RWPE1 (cell line): ENCODE results near the gene PTF1A.

Experiments used
- CTCF ChIA-PET: fragments of 350-600 bp; sonication (Branson Sonifier 250); formaldehyde crosslinking; extraction: SDS; loops from one replicate; lab custom pipeline; 2021; lab: Yijun Ruan, JAX
- POLR2A ChIA-PET: fragments of 400-600 bp; formaldehyde crosslinking; extraction: SDS; loops from one replicate; lab custom pipeline; 2020; ENCODE audit warnings: antibody characterized with exemption; ENCODE audit not compliant: low non-redundant PET; lab: Yijun Ruan, JAX
- DNase-seq: peaks from one replicate; pipeline ENCODE4 v3.0.0; 2012; ENCODE audit warnings: low spot score
- H3K27ac ChIP-seq: fragments of 450-650 bp; 2 replicates; pipeline ENCODE4 v1.5.1; 2017
- TF ChIP-seq, protein P1 (sequence below): fragments of 450-650 bp; conservative IDR thresholded peaks from 2 replicates; pipeline ENCODE4 v1.5.1; 2017; ENCODE audit warnings: low read depth, mild to moderate bottlenecking

PTF1A gene

DNA sequence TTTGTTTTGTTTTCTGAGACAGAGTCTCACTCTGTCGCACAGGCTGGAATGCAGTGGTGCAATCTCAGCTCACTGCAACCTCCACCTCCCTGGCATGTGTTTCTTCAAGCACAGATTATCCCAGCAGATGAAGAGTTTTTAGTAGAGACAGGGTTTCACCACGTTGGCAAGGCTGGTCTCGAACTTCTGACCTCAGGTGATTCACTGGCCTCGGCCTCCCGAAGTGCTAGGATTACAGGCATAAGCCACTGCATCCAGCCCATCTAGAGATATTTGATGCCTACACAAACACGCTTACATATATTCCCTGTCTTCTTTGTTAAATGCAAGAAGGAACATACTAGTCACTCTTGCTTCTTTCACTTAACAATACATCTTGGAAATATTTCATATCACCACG is 5.9 kb upstream of the PTF1A start:
- ChIA-PET POLR2A (no interaction called here), CTCF (no interaction called here)
- TF ChIP-seq, protein P1, sequence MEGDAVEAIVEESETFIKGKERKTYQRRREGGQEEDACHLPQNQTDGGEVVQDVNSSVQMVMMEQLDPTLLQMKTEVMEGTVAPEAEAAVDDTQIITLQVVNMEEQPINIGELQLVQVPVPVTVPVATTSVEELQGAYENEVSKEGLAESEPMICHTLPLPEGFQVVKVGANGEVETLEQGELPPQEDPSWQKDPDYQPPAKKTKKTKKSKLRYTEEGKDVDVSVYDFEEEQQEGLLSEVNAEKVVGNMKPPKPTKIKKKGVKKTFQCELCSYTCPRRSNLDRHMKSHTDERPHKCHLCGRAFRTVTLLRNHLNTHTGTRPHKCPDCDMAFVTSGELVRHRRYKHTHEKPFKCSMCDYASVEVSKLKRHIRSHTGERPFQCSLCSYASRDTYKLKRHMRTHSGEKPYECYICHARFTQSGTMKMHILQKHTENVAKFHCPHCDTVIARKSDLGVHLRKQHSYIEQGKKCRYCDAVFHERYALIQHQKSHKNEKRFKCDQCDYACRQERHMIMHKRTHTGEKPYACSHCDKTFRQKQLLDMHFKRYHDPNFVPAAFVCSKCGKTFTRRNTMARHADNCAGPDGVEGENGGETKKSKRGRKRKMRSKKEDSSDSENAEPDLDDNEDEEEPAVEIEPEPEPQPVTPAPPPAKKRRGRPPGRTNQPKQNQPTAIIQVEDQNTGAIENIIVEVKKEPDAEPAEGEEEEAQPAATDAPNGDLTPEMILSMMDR: no peak
- no peak overlapping the region for H3K27ac ChIP-seq
- DNase-seq: no peak

DNA sequence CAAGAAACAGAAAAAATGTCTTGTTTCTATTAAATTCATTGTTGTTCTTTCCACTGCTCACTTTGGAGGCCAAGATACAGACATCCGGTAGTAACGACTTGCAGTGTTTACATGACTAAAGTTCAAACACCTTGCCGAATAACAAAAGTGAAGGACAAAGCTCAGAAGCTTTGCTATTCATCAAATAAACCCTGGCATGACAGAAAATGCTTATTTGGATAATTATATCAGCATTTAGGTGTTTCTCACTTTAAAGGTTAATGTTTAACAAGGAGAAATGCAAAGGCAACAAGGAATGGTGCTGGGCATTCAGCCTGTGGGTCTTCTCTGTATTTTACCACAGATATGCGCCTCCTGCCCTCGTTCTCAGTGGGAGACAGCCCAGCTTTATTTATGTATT is 5.4 kb upstream of the PTF1A start:
- CTCF ChIA-PET: no interaction called here
- DNase-seq: no peak

DNA sequence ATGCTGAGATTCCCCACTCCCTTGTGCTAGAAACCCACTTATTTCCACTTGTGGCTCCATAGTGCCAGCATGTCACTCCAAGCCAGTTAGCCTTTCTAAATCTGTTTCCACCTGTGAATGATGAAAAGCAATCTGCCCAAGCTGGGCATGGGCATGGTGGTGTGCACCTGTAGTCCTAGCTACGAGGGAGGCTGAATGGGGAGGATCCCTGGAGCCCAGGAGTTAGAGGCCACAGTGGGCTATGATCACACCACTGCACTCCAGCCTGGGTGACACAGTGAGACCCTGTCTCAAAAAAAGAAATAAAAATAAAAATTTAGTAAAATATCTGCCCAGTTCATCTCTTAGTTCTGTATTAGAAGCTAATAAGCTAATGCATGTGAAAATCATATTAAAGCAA is 5.0 kb upstream of the PTF1A start:
- CTCF ChIA-PET: no interaction called here
- TF ChIP-seq, protein P1: no peak
- H3K27ac ChIP-seq: no peak overlapping the region
- DNase-seq: no peak
- POLR2A ChIA-PET: no interaction called here

More for the DNA sequence above, 5.4 kb upstream of the PTF1A start:
- no peak overlapping the region for H3K27ac ChIP-seq
- TF ChIP-seq, protein P1: no peak
- POLR2A ChIA-PET: no interaction called here

DNA sequence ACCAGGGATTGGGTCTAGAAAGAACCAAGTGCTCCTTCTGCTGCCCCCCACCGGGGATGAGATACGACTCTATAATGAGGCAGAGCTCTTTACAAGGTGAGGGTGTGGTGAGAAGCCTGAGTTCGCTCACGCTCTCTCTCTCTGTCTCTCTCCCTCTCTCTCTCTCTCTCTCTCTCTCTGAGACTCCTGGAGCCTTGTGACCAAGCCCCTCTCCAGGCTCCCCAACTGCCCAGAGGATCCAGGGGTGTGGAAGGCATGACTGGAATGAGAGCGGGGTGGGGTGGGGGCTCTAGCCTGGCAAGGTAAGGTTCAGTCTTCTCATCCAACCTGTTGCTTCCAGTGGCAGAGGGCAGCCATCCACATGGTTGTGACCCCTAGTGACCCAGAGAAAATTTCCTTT is 3.1 kb upstream of the PTF1A start:
- DNase-seq: no peak
- TF ChIP-seq, protein P1: no peak
- ChIA-PET CTCF (interaction anchor here (0.6 kb wide), 1 partner anchor 270 kb away, joined by 3 read pairs; no protein-coding TSS in a partner anchor), POLR2A (no interaction called here)
- H3K27ac ChIP-seq: no peak overlapping the region

DNA sequence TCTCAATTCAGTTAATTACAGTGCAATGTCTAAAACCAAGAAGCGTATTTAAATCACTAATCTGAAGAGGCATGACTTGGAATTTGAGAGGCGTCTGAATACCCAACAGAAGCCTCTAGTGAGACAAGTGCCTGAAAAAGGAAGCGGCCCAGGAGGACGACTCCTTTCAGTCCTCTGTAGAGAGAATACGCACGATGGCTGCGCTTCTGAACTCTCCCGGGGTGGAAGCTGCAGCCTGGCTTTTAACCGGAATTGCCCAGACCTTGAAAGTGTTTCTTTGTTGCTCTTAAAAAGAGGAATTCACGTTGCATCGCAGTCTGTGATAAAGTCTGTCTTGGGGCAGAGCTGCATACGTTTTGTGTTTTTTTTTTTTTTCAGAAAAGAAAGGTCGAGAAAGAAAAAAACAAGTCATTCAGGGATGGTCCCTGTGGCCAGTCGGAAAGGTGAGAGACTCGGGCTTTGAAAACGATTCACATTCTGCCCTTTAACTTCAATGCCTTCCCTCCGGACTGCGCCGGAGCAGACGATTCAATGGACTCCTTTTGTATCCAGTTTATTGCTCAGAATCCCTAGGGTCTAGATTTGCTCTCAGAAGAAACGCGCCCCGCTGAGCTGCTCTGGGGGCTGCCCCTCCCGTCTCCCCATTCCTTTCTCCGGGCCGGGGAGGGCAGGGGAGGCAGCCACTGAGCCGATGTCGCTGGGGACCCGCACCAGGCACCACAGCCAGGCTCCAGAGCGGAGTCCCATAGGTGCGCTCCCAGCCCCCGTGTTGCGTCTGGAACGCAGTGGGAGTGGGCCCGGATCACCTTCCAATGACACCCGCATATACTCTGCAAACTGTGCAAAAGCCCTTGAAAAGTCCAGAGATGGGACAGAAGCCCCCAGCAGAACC is 994 bp upstream of the PTF1A start:
- CTCF ChIA-PET: interaction anchor here (0.7 kb wide), 1 partner anchor 987 kb away, joined by 3 read pairs; no protein-coding TSS in a partner anchor

DNA sequence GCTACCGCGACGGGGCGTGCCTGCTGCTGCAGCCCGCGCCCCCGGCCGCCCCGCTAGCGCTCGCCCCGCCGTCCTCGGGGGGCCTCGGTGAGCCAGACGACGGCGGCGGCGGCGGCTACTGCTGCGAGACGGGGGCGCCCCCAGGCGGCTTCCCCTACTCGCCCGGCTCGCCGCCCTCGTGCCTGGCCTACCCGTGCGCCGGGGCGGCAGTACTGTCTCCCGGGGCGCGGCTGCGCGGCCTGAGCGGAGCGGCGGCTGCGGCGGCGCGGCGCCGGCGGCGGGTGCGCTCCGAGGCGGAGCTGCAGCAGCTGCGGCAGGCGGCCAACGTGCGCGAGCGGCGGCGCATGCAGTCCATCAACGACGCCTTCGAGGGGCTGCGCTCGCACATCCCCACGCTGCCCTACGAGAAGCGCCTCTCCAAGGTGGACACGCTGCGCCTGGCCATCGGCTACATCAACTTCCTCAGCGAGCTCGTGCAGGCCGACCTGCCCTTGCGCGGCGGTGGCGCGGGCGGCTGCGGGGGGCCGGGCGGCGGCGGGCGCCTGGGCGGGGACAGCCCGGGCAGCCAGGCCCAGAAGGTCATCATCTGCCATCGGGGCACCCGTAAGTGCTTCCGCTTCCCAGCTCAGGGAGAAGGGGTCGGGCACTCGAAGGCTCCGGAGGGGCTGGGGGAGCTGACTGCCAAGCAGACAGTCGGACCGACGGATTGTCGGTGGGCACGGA is 761 bp downstream of the PTF1A start:
- TF ChIP-seq, protein P1: no peak
- ChIA-PET POLR2A (interaction anchor here (0.6 kb wide), 1 partner anchor 10 kb away, joined by 5 read pairs; no protein-coding TSS in a partner anchor), CTCF (interaction anchor here (0.7 kb wide), 1 partner anchor 33 kb away, joined by 4 read pairs; no protein-coding TSS in a partner anchor)
- DNase-seq: no peak
- H3K27ac ChIP-seq: no peak overlapping the region

More for the DNA sequence above, 994 bp upstream of the PTF1A start:
- POLR2A ChIA-PET: no interaction called here
- TF ChIP-seq, protein P1: no peak
- no peak overlapping the region for H3K27ac ChIP-seq
- no peak for DNase-seq
